Loucy (cell line): ENCODE results near the gene KDM4F.

Source experiments
- CTCF ChIP-seq: fragments of 200-600 bp; sonication (generic); conservative IDR thresholded peaks from 2 replicates; pipeline ENCODE4 v1.5.1; 2014; ENCODE audit warnings: mild to moderate bottlenecking, antibody characterized with exemption, low read length
- EZH2phosphoT487 ChIP-seq: fragments of 200-600 bp; IDR thresholded peaks from 2 replicates; pipeline ENCODE4 v1.6.1; 2018; ENCODE audit warnings: antibody characterized with exemption, mild to moderate bottlenecking, moderate library complexity, borderline replicate concordance

DNA sequence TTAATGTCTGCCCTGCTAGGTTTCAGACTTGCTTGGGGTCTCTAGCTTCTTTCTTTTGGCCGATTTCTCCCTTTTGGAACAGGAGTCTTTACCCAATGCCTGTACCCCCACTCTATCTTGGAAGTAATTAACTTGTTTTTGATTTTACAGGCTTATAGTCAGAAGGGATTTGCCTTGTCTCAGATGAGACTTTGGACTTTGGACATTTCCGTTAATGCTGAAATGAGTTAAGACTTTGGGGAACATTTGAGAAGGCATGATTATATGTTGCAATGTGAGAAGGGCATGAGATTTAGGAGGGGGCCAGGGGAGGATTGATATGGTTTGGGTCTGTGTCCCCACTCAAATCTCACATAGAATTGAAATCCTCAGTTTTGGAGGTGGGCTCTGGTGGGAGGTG lies 5.1 kb downstream of the KDM4F start:
- TF ChIP-seq CTCF (no peak), EZH2phosphoT487 (no peak)
